GM21619 (cell line): ENCODE data around the gene BDNF.
"Not testable (repeated sequence)": the region's sequence is repeated elsewhere in the genome, so short reads cannot be mapped to it uniquely, and the experiment has no call there.

Source experiments
- ATAC-seq: cut with Tn5 transposase; IDR thresholded peaks from one replicate; pipeline ENCODE4 v1.9.1; 2021; ENCODE audit not compliant: unreplicated experiment

Gene BDNF

DNA sequence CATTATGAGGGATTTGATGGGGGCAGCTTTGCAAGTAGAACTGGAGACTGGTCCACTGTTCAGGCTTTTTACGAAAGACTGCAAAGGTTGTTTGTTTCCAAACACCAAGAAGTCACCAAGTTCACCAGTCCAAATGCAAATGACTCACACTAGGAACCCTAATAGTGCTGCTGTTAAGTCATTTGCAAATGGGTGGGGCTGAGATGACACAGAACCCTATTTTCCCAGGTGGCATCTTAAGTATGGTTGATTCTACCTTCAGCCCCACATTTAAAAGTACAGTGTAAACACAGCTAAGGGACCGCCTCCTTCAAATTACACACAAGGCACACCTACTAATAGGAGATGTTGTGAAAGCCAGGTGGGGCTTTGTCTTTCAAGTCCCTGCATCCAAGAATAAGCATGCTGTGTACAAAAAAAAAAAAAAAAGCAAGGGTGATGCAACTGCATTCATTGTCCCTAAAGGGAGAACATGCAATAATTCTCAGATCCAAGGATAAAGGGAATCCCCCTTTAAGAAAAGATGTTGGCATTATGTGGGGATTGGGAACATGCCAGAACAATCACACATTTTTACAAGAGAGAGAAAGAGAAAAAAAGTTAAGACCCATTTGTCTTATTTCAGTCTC, 27.3 kb downstream of the BDNF start:
- ATAC-seq = no peak

DNA sequence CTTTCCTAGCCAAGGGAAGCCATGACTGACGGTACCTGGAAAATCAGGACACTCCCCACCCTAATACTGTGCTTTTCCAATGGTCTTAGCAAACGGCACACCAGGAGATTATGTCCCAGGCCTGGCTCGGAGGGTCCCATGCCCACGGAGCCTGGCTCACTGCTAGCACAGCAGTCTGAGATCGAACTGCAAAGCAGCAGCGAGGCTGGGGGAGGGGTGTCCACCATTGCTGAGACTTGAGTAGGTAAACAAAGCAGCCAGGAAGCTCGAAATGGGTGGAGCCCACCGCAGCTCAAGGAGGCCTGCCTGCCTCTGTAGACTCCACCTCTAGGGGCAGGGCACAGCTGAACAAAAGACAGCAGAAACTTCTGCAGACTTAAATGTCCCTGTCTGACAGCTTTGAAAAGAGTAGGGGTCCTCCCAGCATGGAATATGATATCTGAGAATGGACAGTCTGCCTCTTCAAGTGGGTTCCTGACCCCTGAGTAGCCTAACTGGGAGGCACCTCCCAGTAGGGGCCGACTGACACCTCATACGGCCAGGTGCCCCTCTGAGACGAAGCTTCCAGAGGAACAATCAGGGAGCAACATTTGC, 34.6 kb downstream of the BDNF start:
- not testable (repeated sequence) for ATAC-seq

DNA sequence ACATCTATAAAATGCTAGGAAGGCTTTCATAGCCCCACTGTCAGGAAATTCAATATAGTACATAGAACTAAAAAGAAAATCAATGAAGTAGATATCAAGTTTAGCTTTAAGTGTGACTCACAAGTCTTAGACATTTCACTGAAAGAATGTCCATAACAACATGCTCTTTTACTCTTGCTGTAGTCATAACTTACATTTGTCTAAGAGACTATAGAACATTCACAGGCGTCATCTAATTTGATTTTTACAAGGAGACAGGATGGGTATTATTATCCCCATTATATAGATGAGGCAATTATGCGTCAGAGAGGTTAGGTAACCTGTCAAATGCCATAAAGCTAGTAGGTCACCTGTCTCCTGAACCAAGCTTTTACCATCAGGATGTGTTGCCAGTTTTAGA, 36.9 kb downstream of the BDNF start:
- no peak for ATAC-seq

DNA sequence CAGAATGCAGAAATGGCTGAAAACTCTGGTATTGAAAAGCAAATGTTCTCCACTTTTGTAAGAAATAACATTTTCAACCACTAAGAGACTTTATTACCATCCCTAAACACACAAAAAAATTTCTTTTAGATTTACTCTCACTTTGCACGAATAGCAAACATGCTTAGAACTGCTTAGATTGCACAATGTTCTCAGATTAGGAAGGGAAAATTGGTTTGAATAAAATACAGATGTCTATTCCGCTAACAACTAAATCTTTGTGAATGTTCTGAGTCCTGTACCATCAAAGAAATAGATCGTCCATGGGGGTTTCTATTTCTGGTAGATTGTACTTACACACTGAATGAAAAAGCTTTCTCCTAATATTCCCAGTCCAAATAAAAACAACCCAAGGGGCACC, 40.1 kb downstream of the BDNF start:
- ATAC-seq = no peak

DNA sequence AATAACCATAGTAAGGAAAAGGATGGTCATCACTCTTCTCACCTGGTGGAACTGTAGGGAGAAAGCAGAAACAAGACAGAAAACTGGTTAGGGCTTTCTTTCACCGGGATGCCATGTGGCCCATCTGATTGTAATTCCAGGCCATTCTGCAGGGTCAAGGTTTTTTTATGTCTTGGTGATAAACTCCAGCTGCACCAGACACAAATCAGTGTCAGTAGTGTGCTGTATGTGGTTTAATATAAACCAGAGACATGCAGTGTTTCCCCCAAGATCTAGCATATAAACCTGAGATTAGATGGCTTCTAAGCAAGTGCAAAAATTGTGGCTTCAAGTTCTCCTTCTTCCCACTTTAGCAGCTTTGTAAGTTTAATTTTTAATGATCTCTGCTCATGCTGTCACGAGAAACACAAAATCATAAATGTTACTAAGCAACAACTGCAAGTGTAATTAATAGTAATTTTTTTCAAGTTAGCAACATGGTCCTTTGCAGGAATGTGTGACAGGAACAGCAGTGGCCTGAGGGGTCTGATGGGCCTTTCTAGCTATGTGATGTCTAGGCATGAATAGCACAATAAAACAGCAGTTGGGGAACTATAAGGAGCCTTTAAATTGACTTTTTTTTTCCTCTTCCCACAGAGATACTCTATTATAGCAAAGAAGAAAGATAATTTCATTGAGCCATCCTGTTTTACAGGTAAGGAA, 41.6 kb downstream of the BDNF start:
- ATAC-seq = no peak

DNA sequence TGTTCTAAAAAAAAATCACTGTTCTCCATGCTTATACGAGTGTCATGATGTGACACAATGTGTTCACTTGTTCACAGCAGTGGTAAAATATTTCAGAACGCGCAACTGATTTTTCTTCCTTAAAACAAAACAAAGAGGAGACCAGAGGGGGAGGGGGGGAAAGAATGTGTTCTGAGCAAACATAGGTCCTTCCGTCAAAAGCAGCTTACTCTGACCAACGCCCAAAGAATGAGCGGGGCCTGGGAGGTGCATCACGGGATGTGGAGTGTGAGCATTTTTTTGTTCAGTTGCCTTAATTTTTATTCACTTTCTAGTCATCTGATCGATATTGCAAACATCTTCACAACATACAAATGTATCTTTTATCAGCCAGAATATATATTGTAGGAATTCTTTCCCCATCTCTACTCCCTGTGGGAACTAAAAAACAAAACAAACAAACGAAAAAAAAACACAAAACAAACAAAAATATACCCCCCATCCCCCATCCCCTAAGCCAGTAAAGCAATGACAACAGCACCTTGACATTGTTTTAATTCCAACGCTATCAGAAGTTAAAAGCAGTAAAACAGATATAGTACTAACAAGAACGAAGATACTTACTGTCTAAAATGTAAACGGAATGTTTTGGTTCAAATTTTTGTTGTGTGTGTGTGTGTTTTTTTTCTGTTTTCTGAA, 43.3 kb downstream of the BDNF start:
- ATAC-seq = no peak

DNA sequence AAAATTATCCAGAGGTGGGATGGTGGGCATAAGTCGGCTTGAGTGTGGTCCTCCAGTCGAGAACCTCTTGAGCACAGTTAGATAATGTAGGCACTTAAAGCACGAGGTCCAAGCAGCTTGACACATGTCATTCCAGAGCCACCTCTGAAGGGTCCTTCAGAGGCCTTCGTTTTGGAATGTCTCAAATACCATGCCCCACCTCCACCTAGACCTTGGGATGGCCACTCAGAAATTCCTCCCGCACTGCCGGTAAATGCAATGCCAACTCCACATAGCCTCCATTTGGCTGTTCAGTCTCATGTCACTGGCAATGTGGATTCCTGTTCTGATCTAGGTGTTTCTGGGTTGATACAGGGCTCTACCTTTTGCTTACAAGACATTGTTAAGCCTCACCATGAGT, 43.9 kb downstream of the BDNF start:
- no peak for ATAC-seq

DNA sequence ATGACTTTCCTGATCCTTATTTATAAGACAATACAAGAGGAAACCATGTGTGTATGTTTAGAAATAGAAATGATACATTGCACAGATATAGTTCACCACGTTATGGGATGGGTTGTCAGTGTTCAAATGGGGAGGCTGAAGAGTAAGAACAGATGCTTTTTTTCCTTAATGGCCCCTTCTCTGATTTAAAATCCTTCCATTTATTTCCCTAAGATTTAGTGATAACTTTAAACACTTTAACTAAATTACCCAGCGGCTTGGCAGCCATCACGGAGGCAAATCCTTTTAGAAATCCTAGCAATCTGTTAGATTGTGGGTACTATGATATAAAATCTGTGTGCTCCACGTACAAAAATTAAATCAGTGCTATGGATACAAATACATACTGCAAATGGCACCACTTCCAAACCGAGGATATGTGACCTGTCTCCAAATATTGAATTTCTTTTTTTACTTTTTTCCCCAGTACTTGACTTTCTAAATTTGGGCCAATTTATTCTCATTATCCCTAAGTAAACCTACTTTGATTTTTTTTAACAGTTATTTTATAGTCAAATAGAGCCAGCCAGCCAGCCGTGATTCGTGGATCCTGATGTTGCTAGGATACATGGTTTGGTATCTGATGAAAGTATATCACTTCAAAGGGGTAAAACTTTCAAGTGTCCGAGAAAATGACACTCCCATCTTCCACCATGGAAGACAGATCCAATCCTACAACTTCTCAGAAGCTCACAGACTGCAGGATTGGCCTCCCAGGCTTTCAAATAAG, 46.1 kb downstream of the BDNF start:
- no peak for ATAC-seq

DNA sequence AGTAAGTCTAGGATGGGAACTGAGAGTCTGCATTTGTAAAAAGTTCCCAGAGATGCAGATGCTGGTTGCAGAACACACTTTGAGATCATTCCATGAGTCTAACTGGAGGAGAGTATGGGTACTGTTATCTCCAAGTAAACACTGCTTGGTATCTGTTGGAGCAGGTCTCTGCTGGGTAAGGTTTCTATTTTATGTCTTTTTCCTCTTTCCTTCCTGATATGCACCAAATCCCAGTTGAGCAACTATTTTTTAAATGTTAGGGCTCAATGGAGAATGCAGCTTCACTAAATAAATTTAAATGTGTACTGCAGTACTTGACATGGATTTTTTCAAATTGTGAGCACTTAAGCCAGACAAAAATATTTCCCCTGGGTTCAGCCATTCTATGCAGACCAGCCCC, 48.5 kb downstream of the BDNF start:
- ATAC-seq = no peak

DNA sequence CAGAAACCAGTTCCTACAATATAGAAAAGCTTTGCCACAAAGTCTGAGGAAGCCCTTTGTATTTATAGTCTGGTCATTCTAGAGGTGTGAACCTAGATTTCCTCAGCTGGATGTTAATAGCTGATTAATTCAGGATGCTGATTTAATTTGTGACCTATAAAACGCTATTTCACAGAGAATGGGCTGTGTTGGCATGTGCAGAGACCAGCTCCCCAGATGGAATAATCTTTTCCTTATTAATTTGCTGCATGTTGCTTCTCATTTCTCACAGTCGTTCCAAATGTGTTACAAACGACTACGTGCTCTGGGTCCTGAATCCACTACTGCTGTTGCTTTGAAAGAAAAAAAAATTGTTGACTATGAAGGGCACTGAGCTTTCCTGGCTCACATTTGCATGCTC, 49.3 kb downstream of the BDNF start:
- no peak for ATAC-seq

DNA sequence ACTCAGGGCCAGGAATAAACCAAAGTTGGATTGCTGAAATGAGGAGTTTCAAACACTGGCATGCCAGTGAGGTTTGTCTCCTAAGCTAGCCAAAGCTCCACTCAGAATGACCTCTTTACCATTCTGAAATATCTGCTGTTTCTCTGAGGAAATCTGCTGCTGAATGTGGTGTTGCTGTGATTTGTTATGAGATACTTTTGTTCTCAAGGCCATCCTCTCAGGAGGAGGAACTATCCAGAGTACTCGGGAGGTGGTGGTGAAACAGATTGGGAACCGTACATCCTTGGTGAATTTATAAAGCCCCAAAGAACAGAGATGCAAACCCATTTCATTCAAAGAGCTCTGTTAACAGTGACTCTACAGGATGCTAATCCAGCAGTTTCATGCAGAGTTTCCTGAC, 50.5 kb downstream of the BDNF start:
- ATAC-seq = no peak

DNA sequence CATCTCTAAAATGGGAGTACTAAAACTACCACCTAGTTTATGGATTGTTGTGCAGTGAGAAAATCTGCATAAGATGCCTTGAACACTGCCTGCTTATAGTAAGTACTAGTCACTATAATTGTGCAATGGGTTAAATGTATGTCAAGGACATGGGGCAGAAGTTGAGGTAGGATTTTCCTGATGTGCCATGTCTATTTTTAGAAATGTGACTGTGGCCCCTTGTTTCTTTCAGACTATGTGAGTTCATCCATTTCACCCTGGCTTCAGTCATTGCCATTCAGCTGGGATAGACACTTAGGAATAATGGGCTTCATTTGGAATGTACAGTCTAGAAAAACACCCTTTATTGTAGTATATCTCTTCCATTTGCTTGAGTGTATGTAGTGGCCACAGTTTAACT, 51.4 kb downstream of the BDNF start:
- ATAC-seq = no peak

DNA sequence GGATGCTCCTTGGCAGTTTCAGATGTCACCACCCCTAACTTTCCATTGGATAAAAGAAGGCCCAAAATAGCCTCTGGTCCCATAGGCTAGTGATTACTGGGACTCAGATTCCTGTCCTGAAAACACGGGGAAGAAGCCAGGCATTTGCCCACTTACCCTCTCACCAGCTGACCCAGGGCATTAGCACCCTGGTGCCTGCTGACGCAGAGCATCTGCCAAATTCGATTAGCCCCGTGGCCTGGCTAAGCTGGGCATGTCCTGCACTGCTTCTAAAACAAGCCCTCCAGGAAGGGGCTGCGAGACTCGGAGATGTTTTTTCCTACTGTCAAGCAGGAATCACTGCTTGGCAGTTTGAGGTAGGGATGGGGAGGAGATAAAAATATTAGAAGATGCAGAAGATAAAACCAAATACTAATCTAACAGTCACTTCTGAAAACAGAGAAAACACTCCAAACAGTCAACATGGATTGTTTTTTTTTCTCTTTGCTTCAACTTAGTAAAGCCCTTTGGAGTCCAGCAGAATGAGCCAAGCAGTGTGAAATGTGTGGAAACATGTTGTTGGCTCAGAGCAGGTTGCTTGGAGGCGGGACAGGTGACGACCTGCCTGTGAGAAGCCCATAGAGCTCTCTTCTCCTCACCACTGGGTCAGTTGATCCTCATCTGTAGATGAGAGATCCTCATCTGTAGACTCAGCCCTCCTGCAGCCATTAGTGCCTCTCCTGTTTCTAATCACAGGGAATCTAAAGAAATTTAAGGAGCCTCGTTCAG, 54.0 kb downstream of the BDNF start:
- no peak for ATAC-seq

DNA sequence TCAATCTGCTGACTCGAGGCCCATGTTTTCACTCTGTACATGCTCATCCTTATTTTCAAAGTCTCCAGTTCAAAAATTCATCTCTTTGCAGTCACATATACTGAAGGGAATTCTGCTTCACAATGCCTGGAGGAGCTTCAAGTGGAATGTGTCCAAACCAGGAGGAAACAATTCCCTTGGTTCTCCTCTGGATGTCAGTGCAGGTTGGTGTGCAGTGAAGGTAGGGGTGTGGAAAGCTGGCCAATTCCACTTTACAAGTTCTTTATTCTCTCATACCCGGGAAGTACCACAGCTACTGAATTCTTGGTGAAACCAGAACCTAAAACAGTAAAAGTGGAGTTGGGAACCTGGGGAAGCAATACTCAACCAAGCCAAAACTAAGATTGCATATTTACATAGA, 57.3 kb downstream of the BDNF start:
- ATAC-seq = no peak

DNA sequence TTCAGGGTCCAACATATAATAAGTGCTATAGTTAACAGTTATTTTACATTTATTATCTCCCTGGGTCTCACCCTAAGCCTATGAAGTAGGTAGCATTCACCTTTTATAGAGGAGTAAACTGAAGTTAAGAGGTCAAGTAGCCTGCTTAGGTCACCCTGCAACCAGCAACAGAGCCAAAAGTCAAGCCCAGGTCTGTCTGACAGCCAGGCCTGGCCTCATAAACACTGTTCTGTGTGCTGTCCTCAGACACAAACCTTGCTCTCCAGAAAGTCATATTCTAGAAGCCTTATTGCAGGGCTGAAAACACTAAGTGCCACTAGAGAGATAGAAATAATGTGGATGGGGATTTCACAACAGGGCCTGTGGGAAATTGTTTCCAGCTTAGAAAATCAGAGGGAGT, 59.3 kb downstream of the BDNF start:
- no peak for ATAC-seq

DNA sequence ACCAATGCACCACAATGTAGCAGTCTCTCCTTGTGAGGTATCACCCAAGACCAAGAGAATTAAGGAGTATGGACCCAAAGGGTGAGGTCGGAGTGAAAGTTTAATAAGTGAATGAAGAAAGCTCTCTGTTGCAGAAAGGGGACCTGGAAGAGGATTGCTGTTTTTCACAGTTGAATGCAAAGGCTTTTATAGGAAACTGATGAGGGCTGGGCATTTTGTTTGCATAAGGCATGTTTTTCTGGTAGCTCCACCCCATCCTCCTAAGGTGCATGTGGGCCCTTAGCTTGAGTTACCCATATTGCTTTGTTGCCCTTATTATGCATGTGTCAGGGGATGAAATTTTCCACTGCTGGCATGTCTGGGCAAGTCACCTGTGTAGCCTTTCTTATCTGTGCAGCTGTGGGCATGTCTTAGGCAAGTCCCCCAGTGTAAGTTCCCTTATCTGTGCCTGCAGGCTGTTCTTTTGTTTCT, 64.7 kb downstream of the BDNF start:
- no peak for ATAC-seq

DNA sequence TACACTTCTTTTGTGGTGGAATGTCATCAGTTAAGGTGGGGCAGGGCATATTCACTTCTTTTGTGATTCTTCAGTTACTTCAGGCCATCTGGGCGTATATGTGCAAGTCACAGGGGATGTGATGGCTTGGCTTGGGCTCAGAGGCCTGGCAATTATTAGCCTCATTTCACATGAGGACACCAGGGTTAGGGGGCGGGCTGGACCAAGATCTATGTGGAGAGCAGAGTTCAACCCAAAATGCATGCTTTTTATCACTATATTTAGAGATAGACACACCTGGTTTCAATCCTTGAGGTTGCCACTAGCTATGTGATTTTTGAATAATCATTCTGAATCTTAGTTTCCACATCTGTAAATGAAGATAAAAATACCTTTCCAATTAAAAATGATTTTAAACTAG, 65.5 kb downstream of the BDNF start:
- not testable (repeated sequence) for ATAC-seq

DNA sequence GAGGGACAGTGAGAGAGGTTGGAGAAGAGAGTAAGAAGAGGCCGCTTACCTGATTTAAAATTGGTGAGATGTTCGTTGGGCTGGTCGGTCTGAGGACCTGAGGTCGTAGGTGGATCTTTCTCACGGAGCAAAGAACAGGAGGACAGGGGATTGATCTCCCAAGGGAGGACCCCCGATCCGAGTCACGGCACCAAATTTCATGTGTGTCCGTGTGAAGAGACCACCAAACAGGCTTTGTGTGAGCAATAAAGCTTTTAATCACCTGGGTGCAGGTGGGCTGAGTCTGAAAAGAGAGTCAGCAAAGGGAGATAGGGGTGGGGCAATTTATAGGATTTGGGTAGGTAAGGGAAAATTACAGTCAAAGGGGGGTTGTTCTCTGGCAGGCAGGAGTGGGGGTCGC, 66.0 kb downstream of the BDNF start:
- ATAC-seq = not testable (repeated sequence)

DNA sequence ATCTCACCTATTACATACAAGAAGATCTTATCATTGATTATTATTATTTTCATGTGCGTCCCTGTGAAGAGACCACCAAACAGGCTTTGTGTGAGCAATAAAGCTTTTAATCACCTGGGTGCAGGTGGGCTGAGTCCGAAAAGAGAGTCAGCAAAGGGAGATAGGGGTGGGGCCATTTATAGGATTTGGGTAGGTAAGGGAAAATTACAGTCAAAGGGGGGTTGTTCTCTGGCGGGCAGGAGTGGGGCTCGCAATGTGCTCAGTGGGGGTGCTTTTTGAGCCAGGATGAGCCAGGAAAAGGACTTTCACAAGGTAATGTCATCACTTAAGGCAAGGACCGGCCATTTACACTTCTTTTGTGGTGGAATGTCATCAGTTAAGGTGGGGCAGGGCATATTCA, 71.2 kb downstream of the BDNF start:
- not testable (repeated sequence) for ATAC-seq

DNA sequence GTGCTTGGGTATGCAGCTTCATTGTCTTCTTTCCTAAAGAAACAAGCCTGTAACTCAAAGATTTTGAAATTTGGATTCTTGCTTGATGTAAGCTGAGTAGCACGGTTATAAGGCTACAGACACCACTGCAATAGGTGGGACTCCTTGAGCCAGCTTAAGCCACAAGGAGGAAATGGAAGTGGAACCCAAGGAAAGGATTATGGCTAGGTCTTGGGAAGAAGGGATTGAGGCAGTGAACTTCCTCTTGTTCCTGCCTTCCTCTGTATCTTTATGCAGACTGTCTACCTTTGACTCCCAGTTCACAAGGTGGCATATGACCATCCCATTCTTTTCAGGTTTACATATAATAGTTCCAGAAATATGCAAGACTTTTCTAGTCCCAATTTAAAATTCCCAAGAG, 72.3 kb downstream of the BDNF start:
- ATAC-seq = no peak
